ENCODE data around the gene TRMO.
"Not testable (repeated sequence)": the region's sequence is repeated elsewhere in the genome, so short reads cannot be mapped to it uniquely, and the experiment has no call there.

TRMO gene

DNA sequence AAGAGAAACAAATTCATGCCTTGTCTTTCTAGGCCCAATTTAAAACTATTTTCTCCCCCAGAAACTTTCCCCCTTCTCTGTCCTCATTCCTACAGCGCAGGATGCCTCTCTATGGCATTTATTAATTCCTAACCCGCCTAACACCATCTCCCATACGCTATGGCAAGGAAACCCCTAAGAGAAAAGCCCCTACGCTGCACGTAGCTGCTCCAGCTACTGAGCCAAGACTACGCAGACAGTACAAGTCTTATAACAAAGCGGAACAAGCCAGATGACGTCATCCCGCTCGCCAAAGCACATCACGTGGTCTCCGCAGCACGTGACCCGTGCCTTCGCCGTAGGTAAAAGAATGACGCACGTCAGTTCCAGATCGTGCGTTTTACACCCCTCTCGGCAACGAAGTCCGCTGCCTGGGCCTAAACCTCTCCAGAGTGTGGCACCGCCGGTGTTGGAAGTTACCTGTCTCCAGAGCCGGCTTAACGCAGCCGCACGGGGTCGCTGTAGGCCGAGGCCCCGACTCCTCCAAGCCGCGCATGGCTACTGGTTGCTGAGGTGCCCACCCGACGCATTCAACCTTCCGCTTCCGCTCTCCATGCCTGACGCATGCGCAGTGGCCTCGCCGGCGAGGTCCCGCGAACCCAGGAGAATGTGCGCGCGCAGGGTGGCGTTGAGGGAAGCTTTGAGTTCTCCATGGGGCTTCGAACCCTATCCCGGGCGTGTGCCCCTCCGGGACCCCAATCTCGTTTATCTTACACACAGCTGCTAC lies at the start of gene TRMO:
Gene TRMO, minus strand, starts transcription at position 542 of the 766 bp plus-strand sequence. Its CDS starts 7 bp downstream, at position 535.
- DNase-seq: peak; percentile 93

- DNase-seq: no peak
These were observed 47.9 kb upstream of the TRMO start for GRCh38 chr9:97970165-97970564.

DNA sequence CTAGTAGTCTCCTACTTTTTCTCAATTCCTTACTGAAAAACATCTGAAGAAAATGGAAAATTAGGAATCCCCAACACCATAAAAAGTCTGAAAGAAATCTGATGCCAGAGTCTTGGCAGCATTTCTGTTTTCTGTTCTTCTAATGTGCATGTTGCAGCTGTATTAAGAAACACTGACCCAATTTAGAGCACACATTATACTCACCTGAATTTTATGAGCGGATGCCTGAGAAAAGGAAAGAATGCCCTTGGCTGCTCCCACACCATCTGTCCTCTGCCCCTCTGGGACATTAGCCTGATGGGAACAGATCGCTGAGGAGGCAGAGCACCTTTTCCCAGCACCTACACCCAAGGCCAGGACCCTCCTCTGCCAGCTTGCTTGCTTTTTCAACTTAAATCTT lies 46.7 kb upstream of the TRMO start:
- DNase-seq: no peak

DNA sequence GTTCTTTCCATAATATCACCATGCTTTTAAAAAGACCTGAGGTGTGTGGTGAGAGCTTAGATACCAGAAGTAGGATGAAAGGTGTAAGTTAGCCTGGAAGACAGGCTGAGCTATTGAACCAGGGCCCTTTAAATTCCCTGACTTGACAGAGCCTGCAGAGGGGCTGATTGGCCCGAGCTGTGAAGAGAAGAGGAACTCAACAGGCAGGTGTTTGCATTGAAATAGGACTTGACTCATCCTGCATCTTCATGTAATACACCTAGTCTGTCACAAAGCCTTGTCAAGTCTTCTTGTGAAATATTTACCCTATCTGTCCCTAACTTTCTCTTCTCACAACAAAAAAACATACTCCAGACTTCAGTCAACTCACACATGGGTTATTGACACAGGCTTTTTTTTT lies 44.2 kb upstream of the TRMO start:
- no peak for DNase-seq

DNA sequence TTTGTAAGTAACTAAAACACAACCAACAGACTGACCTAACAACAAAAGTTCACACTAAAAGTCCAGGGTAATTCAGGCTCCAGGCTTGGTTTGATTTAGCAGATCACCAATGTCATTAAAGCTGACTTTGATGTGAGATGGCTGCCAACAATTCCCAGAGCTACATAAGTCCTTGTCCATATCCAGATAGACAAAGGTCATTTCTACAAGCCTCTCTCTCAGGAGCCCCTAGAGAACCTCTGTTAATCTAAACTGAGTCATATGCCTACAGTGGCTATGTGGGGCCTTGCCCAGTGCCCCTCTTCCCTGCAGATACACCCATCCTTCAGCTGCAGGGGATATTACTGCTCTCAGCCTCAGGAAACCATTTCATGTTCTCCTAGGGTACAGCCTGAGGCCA lies 42.6 kb upstream of the TRMO start:
- no peak for DNase-seq

GRCh38 chr9:97963232-97963631 lies 40.9 kb upstream of the TRMO start:
- DNase-seq: no peak

DNA sequence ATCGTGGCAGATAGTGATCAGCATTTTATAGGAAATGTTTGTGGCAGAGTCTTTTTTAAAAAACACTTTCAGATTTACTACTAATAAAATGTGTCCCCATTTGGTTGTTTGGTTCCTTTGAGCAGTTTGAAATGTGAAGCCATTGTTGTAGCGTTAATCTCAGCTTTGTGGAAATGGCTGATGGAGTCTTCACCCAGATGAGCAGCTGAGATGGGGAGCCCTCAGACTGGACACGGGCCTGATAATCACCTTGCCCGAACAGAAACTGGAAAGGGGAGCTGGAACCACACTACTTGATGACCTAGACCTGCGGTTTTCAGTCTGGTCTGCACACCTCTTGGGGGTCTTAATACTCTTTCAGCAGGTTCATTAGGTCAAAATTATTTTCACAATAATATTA lies 40.3 kb upstream of the TRMO start:
- DNase-seq: no peak

DNA sequence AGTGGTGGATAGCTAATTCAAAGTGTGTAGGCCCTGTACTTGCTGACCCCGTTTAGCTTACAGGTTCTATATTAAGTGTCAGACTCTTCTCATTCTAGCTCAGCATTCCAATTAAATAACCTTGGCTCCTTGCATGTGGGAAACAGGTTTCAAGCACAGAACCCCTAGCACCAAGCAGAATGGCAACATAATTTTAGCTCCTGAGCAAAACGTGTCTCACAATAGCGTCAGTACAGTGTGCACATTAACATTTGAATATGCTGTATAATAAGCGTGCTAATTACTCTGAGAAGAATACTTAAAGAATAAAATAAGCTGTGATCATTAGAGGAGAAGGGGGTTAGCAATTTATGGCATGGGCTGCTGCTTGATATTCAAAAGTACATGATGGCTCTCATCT lies 39.8 kb upstream of the TRMO start:
- no peak for DNase-seq

DNA sequence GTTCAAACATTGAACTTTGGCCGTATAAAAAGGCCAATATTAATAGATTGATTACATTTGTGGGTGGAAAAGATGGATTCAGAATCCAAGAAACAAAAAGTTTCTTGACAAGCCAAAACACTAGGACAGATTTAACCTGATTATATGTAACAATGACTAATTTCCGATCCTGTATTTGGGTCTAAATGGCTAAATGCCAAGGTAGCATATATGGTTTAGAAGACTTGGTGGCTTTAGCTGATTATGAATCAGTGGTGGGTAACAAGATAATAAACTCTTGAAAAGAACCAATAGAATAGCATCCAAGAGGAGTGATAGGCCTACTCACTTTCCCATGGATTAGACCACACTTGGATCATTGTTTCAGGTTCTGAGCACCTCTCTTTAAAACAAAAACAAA lies 39.1 kb upstream of the TRMO start:
- DNase-seq: no peak

DNA sequence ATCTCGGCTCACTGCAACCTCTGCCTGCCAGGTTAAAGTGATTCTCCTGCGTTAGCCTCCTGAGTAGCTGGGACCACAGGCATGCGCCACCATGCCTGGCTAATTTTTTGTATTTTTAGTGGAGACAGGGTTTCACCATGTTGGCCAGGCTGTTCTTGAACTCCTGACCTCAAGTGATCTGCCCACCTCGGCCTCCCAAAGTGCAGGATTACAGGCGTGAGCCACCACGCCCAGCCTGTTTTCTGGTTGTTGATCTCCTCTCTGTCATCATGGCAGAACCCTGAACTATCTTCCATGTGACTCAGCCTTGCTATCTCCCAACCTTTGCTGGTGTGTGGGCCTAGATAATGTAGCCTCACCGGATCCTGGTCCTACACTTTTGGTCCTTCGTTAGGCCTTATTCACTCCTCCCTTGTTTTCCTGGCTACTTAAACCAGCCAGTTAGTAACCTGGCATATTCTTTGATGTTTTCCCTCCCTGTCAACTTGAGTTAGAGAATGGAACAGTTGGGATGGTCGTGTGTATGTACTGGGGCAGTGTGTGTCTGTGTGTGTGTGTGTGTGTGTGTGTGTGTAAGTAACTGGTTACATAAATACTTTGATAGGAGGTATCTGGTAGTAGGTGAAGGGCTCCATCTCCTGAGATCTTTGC lies 38.5 kb upstream of the TRMO start:
- DNase-seq: not testable (repeated sequence)

GRCh38 chr9:97959585-97959984 lies 37.3 kb upstream of the TRMO start:
- DNase-seq: no peak

- DNase-seq: no peak
These were observed 36.7 kb upstream of the TRMO start for GRCh38 chr9:97958812-97959511.

GRCh38 chr9:97956331-97956730 lies 34.0 kb upstream of the TRMO start:
- no peak for DNase-seq

DNA sequence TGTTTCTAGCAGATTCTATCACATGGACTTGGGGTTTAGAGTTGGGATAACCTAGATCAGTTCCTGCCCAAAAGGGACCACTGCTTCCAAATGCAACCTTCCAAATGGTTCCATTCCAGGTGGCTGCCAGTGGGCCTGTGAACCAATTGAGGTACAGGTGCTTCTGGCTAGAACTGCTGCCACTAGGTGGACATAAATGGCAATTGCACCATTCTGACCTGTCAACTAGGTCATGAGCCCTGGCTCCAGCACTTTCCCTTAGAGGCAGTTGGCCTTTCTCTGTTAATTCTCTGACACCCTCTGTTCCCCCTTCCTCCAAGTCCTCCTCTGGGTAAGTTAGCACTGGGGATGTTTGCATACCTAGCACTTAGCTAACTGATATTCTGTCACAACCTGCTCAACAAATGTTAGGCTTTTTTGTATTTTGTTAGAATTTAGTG lies 32.3 kb upstream of the TRMO start:
- peak; percentile 59 for DNase-seq

DNA sequence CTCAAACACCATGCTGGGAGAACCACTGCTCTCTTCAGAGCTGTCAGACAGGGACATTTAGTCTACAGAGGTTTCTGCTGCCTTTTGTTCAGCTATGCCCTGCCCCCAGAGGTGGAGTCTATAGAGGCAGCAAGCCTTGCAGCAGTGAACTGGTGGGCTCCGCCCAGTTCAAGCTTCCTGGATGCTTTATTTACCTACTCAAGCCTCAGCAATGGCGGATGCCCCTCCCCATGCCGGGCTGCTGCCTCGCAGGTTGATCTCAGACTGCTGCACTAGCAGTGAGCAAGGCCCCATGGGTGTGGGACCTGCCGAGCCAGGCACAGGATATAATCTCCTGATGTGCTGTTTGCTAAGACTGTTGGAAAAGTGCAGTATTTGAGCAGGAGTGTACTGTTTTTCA lies 28.6 kb upstream of the TRMO start:
- not testable (repeated sequence) for DNase-seq

DNA sequence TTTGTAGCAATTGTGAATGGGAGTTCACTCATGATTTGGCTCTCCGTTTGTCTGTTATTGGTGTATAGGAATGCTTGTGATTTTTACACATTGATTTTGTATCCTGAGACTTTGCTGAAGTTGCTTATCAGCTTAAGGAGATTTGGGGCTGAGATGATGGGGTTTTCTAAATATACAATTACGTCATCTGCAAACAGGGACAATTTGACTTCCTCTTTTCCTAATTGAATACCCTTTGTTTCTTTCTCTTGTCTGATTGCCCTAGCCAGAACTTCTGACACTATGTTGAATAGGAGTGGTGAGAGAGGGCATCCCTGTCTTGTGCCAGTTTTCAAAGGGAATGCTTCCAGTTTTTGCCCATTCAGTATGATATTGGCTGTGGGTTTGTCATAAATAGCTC lies 24.8 kb upstream of the TRMO start:
- DNase-seq: not testable (repeated sequence)

DNA sequence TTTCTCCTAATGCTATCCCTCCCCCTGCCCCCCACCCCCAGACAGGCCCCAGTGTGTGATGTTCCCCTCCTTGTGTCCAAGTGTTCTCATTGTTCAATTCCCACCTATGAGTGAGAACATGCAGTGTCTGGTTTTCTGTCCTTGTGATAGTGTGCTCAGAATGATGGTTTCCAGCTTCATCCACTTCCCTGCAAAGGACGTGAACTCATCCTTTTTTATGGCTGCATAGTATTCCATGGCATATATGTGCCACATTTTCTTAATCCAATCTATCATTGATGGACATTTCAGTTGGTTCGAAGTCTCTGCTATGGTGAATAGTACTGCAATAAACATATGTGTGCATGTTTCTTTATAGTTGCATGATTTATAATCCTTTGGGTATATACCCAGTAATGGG lies 23.2 kb upstream of the TRMO start:
- DNase-seq: not testable (repeated sequence)

DNA sequence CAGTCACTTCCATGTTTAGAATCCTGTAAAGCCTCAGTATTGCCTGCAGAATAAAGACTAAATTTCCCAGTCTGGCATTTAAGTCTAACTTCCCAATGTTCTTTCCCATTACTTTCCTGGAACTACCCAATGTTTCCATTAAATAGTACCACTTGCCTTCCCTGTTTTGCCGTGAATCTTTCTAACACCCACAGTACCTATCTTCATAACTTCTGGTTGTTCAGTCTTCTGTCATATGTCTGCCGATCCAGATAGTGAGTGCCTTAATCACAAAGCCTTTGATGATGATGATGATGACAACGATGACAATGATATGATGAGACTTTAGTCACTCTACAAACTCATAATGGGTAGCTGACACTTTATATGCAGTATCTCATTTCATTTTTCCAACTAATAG lies 22.3 kb upstream of the TRMO start:
- DNase-seq: no peak

GRCh38 chr9:97943308-97943855 lies 21.1 kb upstream of the TRMO start:
- no peak for DNase-seq

DNA sequence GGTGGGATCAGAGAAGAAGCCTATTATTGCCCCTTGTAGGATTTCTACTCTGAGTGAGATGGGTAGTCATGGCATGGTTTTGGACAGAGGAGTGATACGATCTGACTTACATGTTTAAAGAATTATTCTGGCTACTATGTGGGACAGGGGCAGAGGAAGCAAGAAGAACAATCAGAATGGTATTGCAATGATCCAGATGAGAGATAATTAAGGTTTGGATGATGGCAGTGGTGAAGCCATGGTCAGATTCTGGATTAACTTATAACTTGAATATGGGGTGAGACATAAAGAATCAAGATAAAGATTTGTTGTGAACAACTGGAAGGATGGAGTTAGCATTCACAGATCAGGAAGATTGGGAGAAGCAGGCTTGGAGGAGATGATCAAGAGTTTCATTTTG lies 19.0 kb upstream of the TRMO start:
- no peak for DNase-seq

GRCh38 chr9:97940741-97941140 lies 18.4 kb upstream of the TRMO start:
- no peak for DNase-seq

DNA sequence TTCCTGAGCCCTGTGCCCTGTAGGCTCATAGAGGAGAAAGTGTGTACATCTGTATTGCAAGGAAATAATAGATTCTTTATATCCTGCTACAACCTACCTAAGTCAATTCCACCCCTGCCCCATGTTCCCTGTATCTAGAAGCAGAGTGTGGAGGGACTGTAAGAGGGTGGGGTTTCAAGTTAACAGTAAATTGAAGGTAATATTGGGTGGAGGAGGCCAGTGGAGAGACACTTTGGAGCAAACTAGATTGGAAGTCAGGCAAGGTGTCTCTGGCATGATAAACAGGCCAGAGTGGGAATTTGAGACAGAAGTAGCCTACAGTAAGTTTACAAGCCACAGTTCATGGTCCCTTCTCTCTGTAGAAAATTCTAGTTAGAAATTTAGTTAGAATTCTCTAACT lies 17.9 kb upstream of the TRMO start:
- DNase-seq: no peak

DNA sequence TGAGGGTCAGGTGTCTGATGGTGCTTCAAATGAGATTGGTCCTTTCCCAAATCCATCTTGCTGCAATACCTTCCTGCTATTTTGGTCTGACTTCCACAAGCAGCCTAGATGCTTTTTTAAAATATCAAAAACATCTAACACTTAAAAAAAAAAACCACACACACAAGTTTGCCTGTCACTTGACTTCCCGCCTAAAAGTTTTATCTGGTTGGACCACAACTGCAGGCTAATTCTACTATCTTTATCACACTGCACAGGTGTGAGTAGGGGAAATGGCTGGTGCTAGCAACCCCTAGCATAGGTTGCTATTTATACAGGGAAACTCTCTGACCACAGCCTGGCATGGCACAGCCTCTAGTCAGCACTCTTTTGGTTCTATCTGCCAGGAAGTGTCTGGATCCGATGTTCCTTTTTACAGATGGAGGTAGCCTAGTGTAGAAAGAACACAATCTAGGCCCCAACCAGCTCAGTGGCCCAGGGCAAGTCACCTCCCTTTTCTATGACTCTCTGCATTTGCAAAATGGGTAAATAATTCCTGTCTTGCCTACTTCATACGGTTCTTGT lies 15.9 kb upstream of the TRMO start, which contains the start of gene HEMGN:
Gene HEMGN, minus strand, starts transcription at position 92 of the 564 bp plus-strand sequence. Its CDS starts 36 bp downstream, at position 56.
- DNase-seq: no peak
